Hematopoietic multipotent progenitor cell treated with erythropoietin and hydrocortisone succinate and interleukin-3 and kit ligand, for 15 days (in vitro differentiated cells): Measurements from ENCODE around the gene PAN3.
A peak's percentile ranks its signal among the peaks of the same experiment; 100 is the strongest.
"Not testable (repeated sequence)": the region's sequence is repeated elsewhere in the genome, so short reads cannot be mapped to it uniquely, and the experiment has no call there.

Source experiments
- DNase-seq: peaks from one replicate; pipeline ENCODE4 v3.0.0-alpha.2; 2015; ENCODE audit warnings: low spot score

Gene PAN3

GRCh38 chr13:28138012-28138755 is at the start of gene PAN3:
Gene PAN3 (plus strand): TSS chr13:28138545. CDS start chr13:28138658, 113 bp downstream.
- DNase-seq = peak; percentile 91

- DNase-seq = no peak
These were observed 49.3 kb upstream of the PAN3 start for GRCh38 chr13:28089065-28089464.

GRCh38 chr13:28092431-28092830 is 45.9 kb upstream of the PAN3 start:
- no peak for DNase-seq

GRCh38 chr13:28093881-28094280 is 44.5 kb upstream of the PAN3 start:
- no peak for DNase-seq

- no peak for DNase-seq
These were observed 44.0 kb upstream of the PAN3 start for GRCh38 chr13:28094306-28094705.

GRCh38 chr13:28097503-28097902 is 40.8 kb upstream of the PAN3 start:
- DNase-seq = no peak

- DNase-seq = no peak
These were observed 38.8 kb upstream of the PAN3 start for GRCh38 chr13:28099396-28100149.

- no peak for DNase-seq
These were observed 37.9 kb upstream of the PAN3 start, which contains the start of gene FLT3 for GRCh38 chr13:28100150-28101121. Gene FLT3 (minus strand): TSS chr13:28100576. CDS start chr13:28100510, 66 bp downstream.

GRCh38 chr13:28101886-28102285 is 36.5 kb upstream of the PAN3 start:
- DNase-seq = not testable (repeated sequence)

GRCh38 chr13:28106976-28107375 is 31.4 kb upstream of the PAN3 start:
- no peak for DNase-seq

GRCh38 chr13:28110414-28110813 is 27.9 kb upstream of the PAN3 start:
- no peak for DNase-seq

- no peak for DNase-seq
These were observed 21.6 kb upstream of the PAN3 start for GRCh38 chr13:28116736-28117135.

GRCh38 chr13:28117689-28118377 is 20.5 kb upstream of the PAN3 start:
- no peak for DNase-seq

GRCh38 chr13:28120317-28120716 is 18.0 kb upstream of the PAN3 start:
- no peak for DNase-seq

GRCh38 chr13:28121224-28121623 is 17.1 kb upstream of the PAN3 start:
- no peak for DNase-seq

- DNase-seq = no peak
These were observed 10.3 kb upstream of the PAN3 start for GRCh38 chr13:28128030-28128429.

- no peak for DNase-seq
These were observed 9.4 kb upstream of the PAN3 start for GRCh38 chr13:28128926-28129325.

- DNase-seq = no peak
These were observed 8.2 kb upstream of the PAN3 start for GRCh38 chr13:28129911-28130693.

GRCh38 chr13:28131646-28132045 is 6.7 kb upstream of the PAN3 start:
- DNase-seq = no peak

GRCh38 chr13:28136916-28137315 is 1.4 kb upstream of the PAN3 start:
- peak; percentile 42 for DNase-seq

- DNase-seq = peak; percentile 40
These were observed 749 bp upstream of the PAN3 start for GRCh38 chr13:28137596-28137995.
